Adipocyte (in vitro differentiated cells): Measurements from ENCODE around the gene CCDC106.

ENCODE experiments used
- DNase-seq: peaks from one replicate; pipeline ENCODE4 v3.0.0-alpha.2; 2015; ENCODE audit warnings: low read depth
- H3K27me3 ChIP-seq: replicated peaks from 2 replicates; pipeline ENCODE4 v1.7.0; 2013; ENCODE audit warnings: mild to moderate bottlenecking, low read length, moderate library complexity; ENCODE audit not compliant: control insufficient read depth, insufficient read depth
- H3K36me3 ChIP-seq: 2 replicates; pipeline ENCODE4 v1.7.0; 2013; ENCODE audit warnings: low read length, mild to moderate bottlenecking, moderate library complexity; ENCODE audit not compliant: control insufficient read depth, insufficient read depth, severe bottlenecking
- H3K4me1 ChIP-seq: 2 replicates; pipeline ENCODE4 v1.7.0; 2013; ENCODE audit warnings: mild to moderate bottlenecking, low read length, moderate library complexity; ENCODE audit not compliant: control insufficient read depth, insufficient read depth
- H3K4me3 ChIP-seq: 2 replicates; pipeline ENCODE4 v1.7.0; 2013; ENCODE audit warnings: mild to moderate bottlenecking, low read length, moderate library complexity
- H3K9ac ChIP-seq: 2 replicates; pipeline ENCODE4 v1.7.0; 2013; ENCODE audit warnings: mild to moderate bottlenecking, low read length, moderate library complexity
- H3K9me3 ChIP-seq: 2 replicates; pipeline ENCODE4 v1.7.0; 2013; ENCODE audit warnings: mild to moderate bottlenecking, low read length, moderate library complexity; ENCODE audit not compliant: control insufficient read depth

Gene CCDC106

GRCh38 chr19:55615543-55616394, 32.2 kb upstream of the CCDC106 start:
- no peak for DNase-seq
- no peaks in the 10 kb centered on the region for H3K9me3 ChIP-seq
- H3K27me3 ChIP-seq, result no peaks in the 10 kb centered on the region
- peaks cover 18% of the 10 kb centered on the region for H3K36me3 ChIP-seq
- no peak overlapping the region for H3K4me3 ChIP-seq
- H3K9ac ChIP-seq, result no peak overlapping the region
- peaks cover 23% of the 10 kb centered on the region for H3K4me1 ChIP-seq

GRCh38 chr19:55616395-55616875, 31.6 kb upstream of the CCDC106 start:
- no peak overlapping the region for H3K9ac ChIP-seq
- no peak overlapping the region for H3K4me3 ChIP-seq
- peaks cover 18% of the 10 kb centered on the region for H3K36me3 ChIP-seq
- no peaks in the 10 kb centered on the region for H3K9me3 ChIP-seq
- peaks cover 25% of the 10 kb centered on the region for H3K4me1 ChIP-seq
- no peak for DNase-seq
- no peaks in the 10 kb centered on the region for H3K27me3 ChIP-seq

- peaks cover 25% of the 10 kb centered on the region for H3K4me1 ChIP-seq
- no peaks in the 10 kb centered on the region for H3K27me3 ChIP-seq
- H3K9ac ChIP-seq, result no peak overlapping the region
- no peak for DNase-seq
- H3K4me3 ChIP-seq, result no peak overlapping the region
- no peaks in the 10 kb centered on the region for H3K9me3 ChIP-seq
- H3K36me3 ChIP-seq, result peaks cover 18% of the 10 kb centered on the region
These were observed 30.6 kb upstream of the CCDC106 start for GRCh38 chr19:55617426-55617825.

GRCh38 chr19:55618426-55618825, 29.6 kb upstream of the CCDC106 start:
- Histone ChIP-seq H3K27me3 (no peaks in the 10 kb centered on the region), H3K36me3 (peaks cover 18% of the 10 kb centered on the region), H3K4me1 (peaks cover 26% of the 10 kb centered on the region), H3K9ac (peak overlapping the region; percentile 54), H3K4me3 (no peak overlapping the region), H3K9me3 (no peaks in the 10 kb centered on the region)
- no peak for DNase-seq

- H3K9me3 ChIP-seq, result no peaks in the 10 kb centered on the region
- H3K36me3 ChIP-seq, result peaks cover 18% of the 10 kb centered on the region
- no peaks in the 10 kb centered on the region for H3K27me3 ChIP-seq
- H3K4me3 ChIP-seq, result no peak overlapping the region
- peak overlapping the region; percentile 54 for H3K9ac ChIP-seq
- peak; percentile 48 for DNase-seq
- H3K4me1 ChIP-seq, result peaks cover 32% of the 10 kb centered on the region
These were observed 28.7 kb upstream of the CCDC106 start for GRCh38 chr19:55619286-55619685.

GRCh38 chr19:55620410-55621204, 27.4 kb upstream of the CCDC106 start:
- Histone ChIP-seq H3K27me3 (no peaks in the 10 kb centered on the region), H3K4me3 (no peak overlapping the region), H3K4me1 (peaks cover 32% of the 10 kb centered on the region), H3K9ac (no peak overlapping the region), H3K36me3 (peaks cover 14% of the 10 kb centered on the region), H3K9me3 (no peaks in the 10 kb centered on the region)
- no peak for DNase-seq

GRCh38 chr19:55621205-55621672, 26.8 kb upstream of the CCDC106 start:
- peaks cover 10% of the 10 kb centered on the region for H3K36me3 ChIP-seq
- H3K4me3 ChIP-seq, result no peak overlapping the region
- H3K9ac ChIP-seq, result no peak overlapping the region
- no peaks in the 10 kb centered on the region for H3K27me3 ChIP-seq
- H3K9me3 ChIP-seq, result no peaks in the 10 kb centered on the region
- DNase-seq, result no peak
- peaks cover 32% of the 10 kb centered on the region for H3K4me1 ChIP-seq

GRCh38 chr19:55621673-55622231, 26.3 kb upstream of the CCDC106 start:
- peaks cover 32% of the 10 kb centered on the region for H3K4me1 ChIP-seq
- H3K36me3 ChIP-seq, result peaks cover 5% of the 10 kb centered on the region
- H3K9ac ChIP-seq, result no peak overlapping the region
- no peaks in the 10 kb centered on the region for H3K27me3 ChIP-seq
- DNase-seq, result no peak
- H3K4me3 ChIP-seq, result no peak overlapping the region
- no peaks in the 10 kb centered on the region for H3K9me3 ChIP-seq

- DNase-seq, result no peak
- Histone ChIP-seq H3K4me3 (no peak overlapping the region), H3K36me3 (peaks cover 3% of the 10 kb centered on the region), H3K27me3 (no peaks in the 10 kb centered on the region), H3K9ac (no peak overlapping the region), H3K9me3 (no peaks in the 10 kb centered on the region), H3K4me1 (peaks cover 32% of the 10 kb centered on the region)
These were observed 25.6 kb upstream of the CCDC106 start for GRCh38 chr19:55622242-55622969.

- H3K4me3 ChIP-seq, result no peak overlapping the region
These were observed 24.9 kb upstream of the CCDC106 start for GRCh38 chr19:55623130-55623529.

More at GRCh38 chr19:55623130-55623529, 24.9 kb upstream of the CCDC106 start:
- no peak for DNase-seq
- Histone ChIP-seq H3K4me1 (peaks cover 32% of the 10 kb centered on the region), H3K9ac (peak overlapping the region; percentile 12), H3K9me3 (no peaks in the 10 kb centered on the region), H3K36me3 (no peaks in the 10 kb centered on the region), H3K27me3 (no peaks in the 10 kb centered on the region)
